Measurements from ENCODE around the gene GOLM1.
"Not testable (repeated sequence)": the region's sequence is repeated elsewhere in the genome, so short reads cannot be mapped to it uniquely, and the experiment has no call there.

The GOLM1 gene

GRCh38 chr9:86062845-86063693 lies 36.3 kb downstream of the GOLM1 start:
- Histone ChIP-seq H3K36me3 (ENCODE audit: insufficient read depth, low read length) (no peaks in the 10 kb centered on the region), H3K4me3 (ENCODE audit: low read depth, low read length) (no peak overlapping the region), H3K27ac (ENCODE audit: low read depth, low read length) (no peak overlapping the region), H2AFZ (ENCODE audit: low read length, unreplicated experiment) (no peak overlapping the region), H3K79me2 (ENCODE audit: control insufficient read depth, insufficient read depth, low read length, unreplicated experiment) (no peaks in the 10 kb centered on the region), H3K27me3 (ENCODE audit: insufficient read depth, low read length) (no peaks in the 10 kb centered on the region), H3K4me1 (ENCODE audit: control insufficient read depth, insufficient read depth, low read length, unreplicated experiment) (no peaks in the 10 kb centered on the region)

DNA sequence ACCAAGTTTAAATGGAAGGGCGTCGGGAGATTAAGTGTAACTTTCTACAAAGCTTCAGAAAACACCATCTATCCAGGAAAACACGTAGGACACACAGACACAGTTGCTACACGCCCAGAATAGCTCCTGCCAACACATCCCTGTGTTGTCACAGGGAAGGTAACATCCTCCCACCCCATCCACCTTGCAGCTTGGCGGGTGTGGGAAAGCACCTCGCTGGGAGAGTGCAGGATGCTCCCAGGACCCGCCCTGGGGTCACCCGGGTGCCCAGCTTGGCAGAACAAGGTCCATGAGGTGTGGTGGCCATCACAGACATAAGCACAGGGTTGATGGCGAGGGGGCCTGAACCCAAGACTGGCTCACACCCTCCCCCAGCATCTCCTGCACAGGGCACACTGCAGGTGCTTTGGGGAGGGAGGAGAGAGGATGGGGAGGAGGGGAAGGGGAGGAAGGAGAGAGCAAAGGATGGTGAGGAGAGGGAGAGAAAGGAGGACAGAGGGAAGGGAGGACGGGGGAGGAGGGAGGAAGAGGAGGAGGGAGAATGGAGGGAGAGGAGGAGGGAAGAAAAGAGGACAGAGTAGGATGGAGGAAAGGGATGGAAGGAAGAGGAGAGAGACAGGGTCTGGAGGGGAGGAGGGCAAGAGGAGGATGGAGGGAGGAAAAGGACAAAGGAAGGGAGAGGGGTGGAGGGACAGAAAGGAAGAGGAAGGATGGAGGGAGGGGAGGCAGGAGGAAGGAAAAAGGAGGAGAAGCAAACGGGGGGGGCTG lies 37.2 kb downstream of the GOLM1 start:
- no peaks in the 10 kb centered on the region for H3K36me3 ChIP-seq (ENCODE audit: insufficient read depth, low read length)
- H3K79me2 ChIP-seq (ENCODE audit: control insufficient read depth, insufficient read depth, low read length, unreplicated experiment) = no peaks in the 10 kb centered on the region
- no peak overlapping the region for H3K4me3 ChIP-seq (ENCODE audit: low read depth, low read length)
- H2AFZ ChIP-seq (ENCODE audit: low read length, unreplicated experiment) = no peak overlapping the region
- H3K27ac ChIP-seq (ENCODE audit: low read depth, low read length) = no peak overlapping the region
- no peaks in the 10 kb centered on the region for H3K27me3 ChIP-seq (ENCODE audit: insufficient read depth, low read length)
- H3K4me1 ChIP-seq (ENCODE audit: control insufficient read depth, insufficient read depth, low read length, unreplicated experiment) = no peaks in the 10 kb centered on the region

- H2AFZ ChIP-seq (ENCODE audit: low read length, unreplicated experiment) = no peak overlapping the region
- no peaks in the 10 kb centered on the region for H3K4me1 ChIP-seq (ENCODE audit: control insufficient read depth, insufficient read depth, low read length, unreplicated experiment)
- H3K36me3 ChIP-seq (ENCODE audit: insufficient read depth, low read length) = peaks cover 5% of the 10 kb centered on the region; the same call in 1 of the 2 replicates
- H3K27me3 ChIP-seq (ENCODE audit: insufficient read depth, low read length) = no peaks in the 10 kb centered on the region
- peaks cover 8% of the 10 kb centered on the region for H3K79me2 ChIP-seq (ENCODE audit: control insufficient read depth, insufficient read depth, low read length, unreplicated experiment)
- no peak overlapping the region for H3K27ac ChIP-seq (ENCODE audit: low read depth, low read length)
- H3K4me3 ChIP-seq (ENCODE audit: low read depth, low read length) = no peak overlapping the region
Measured at GRCh38 chr9:86057491-86057890, 41.9 kb downstream of the GOLM1 start.

DNA sequence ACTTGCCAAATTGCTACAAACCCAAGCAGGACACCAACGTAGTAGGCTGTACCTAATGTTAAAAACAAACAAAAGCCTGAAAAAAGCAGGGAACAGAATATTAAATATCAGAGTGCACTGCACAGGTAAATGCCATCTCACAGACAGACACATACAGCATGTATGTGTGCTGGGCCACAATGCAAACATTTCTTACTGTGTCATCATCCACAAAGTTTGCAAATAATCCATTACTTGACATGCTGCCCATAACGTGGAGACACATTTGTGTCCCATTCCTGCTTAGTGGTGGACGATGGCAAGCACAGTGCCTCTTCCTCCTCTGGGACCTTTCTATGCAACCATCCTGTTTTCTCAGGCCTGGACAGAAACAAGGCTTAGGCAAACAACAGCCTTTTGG lies 44.7 kb downstream of the GOLM1 start:
- H3K36me3 ChIP-seq (ENCODE audit: insufficient read depth, low read length) = peaks cover 5% of the 10 kb centered on the region; the same call in 1 of the 2 replicates
- no peak overlapping the region for H3K4me3 ChIP-seq (ENCODE audit: low read depth, low read length)
- peaks cover 8% of the 10 kb centered on the region for H3K79me2 ChIP-seq (ENCODE audit: control insufficient read depth, insufficient read depth, low read length, unreplicated experiment)
- H3K4me1 ChIP-seq (ENCODE audit: control insufficient read depth, insufficient read depth, low read length, unreplicated experiment) = no peaks in the 10 kb centered on the region
- no peaks in the 10 kb centered on the region for H3K27me3 ChIP-seq (ENCODE audit: insufficient read depth, low read length)
- no peak overlapping the region for H3K27ac ChIP-seq (ENCODE audit: low read depth, low read length)
- no peak overlapping the region for H2AFZ ChIP-seq (ENCODE audit: low read length, unreplicated experiment)

DNA sequence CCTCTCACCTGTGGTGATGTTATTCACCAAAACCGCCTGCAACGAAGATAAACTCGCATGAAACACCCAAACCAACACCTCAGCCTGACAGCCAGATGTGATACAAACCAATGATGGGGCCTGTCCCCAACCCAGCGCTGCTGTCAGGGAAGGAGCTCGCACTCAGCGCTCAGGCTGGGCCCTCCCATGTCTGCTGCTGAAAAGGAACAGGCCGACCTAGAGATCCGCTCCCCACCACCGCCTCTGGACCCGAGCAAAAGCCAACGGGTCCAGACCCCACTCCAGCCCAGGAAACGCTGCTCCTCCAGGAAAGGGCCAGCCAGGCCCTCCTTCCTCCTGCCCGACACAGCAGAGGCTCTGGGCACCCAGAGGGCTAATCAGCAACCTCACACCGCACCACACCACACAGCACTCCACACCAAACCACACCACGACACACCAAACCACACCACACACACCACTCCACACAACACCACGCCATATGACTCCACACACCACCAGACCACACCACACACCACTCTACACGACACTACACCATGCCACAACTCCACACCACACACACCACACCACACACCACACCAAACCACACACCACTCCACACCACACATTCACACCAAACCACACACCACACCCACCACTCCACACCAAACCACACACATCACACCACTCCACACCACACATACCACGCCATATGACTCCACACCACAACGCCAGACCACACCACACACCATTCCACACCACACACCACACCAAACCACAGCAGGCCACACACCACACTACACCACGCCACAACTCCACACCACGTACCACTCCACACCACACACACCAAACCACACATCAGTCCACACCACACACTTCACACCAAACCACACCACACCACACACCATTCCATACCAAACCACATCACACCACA lies 46.5 kb downstream of the GOLM1 start:
- Histone ChIP-seq H3K79me2 (ENCODE audit: control insufficient read depth, insufficient read depth, low read length, unreplicated experiment) (peaks cover 8% of the 10 kb centered on the region), H2AFZ (ENCODE audit: low read length, unreplicated experiment) (no peak overlapping the region), H3K36me3 (ENCODE audit: insufficient read depth, low read length) (peaks cover 5% of the 10 kb centered on the region; the same call in 1 of the 2 replicates), H3K4me3 (ENCODE audit: low read depth, low read length) (no peak overlapping the region), H3K4me1 (ENCODE audit: control insufficient read depth, insufficient read depth, low read length, unreplicated experiment) (no peaks in the 10 kb centered on the region), H3K27me3 (ENCODE audit: insufficient read depth, low read length) (no peaks in the 10 kb centered on the region), H3K27ac (ENCODE audit: low read depth, low read length) (no peak overlapping the region)

DNA sequence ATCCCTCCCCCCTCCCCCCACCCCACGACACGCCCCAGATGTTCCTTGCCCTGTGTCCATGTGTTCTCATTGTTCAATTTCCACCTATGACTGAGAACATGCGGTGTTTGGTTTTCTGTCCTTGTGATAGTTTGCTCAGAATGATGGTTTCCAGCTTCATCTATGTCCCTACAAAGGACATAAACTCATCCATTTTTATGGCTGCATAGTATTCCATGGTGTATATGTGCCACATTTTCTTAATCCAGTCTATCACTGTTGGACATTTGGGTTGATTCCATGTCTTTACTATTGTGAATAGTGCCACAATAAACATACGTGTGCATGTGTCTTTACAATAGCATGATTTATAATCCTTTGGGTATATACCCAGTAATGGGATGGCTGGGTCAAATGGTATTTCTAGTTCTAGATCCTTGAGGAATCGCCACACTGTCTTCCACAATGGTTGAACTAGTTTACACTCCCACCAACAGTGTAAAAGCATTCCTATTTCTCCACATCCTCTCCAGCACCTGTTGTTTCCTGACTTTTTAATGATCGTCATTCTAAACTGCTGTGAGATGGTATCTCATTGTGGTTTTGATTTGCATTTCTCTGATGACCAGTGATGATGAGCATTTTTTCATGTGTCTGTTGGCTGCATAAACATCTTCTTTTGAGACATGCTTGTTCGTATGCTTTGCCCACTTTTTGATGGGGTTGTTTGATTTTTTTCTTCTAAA lies 51.2 kb downstream of the GOLM1 start:
- H3K27me3 ChIP-seq (ENCODE audit: insufficient read depth, low read length); H2AFZ ChIP-seq (ENCODE audit: low read length, unreplicated experiment); H3K4me3 ChIP-seq (ENCODE audit: low read depth, low read length); H3K27ac ChIP-seq (ENCODE audit: low read depth, low read length); H3K79me2 ChIP-seq (ENCODE audit: control insufficient read depth, insufficient read depth, low read length, unreplicated experiment); H3K4me1 ChIP-seq (ENCODE audit: control insufficient read depth, insufficient read depth, low read length, unreplicated experiment); H3K36me3 ChIP-seq (ENCODE audit: insufficient read depth, low read length): not testable (repeated sequence)

- no peaks in the 10 kb centered on the region for H3K79me2 ChIP-seq (ENCODE audit: control insufficient read depth, insufficient read depth, low read length, unreplicated experiment)
- H3K36me3 ChIP-seq (ENCODE audit: insufficient read depth, low read length) = no peaks in the 10 kb centered on the region
- H3K27ac ChIP-seq (ENCODE audit: low read depth, low read length) = no peak overlapping the region
- H3K4me3 ChIP-seq (ENCODE audit: low read depth, low read length) = no peak overlapping the region
- no peaks in the 10 kb centered on the region for H3K27me3 ChIP-seq (ENCODE audit: insufficient read depth, low read length)
- no peaks in the 10 kb centered on the region for H3K4me1 ChIP-seq (ENCODE audit: control insufficient read depth, insufficient read depth, low read length, unreplicated experiment)
- no peak overlapping the region for H2AFZ ChIP-seq (ENCODE audit: low read length, unreplicated experiment)
Measured at GRCh38 chr9:86047361-86047760, 52.0 kb downstream of the GOLM1 start.

DNA sequence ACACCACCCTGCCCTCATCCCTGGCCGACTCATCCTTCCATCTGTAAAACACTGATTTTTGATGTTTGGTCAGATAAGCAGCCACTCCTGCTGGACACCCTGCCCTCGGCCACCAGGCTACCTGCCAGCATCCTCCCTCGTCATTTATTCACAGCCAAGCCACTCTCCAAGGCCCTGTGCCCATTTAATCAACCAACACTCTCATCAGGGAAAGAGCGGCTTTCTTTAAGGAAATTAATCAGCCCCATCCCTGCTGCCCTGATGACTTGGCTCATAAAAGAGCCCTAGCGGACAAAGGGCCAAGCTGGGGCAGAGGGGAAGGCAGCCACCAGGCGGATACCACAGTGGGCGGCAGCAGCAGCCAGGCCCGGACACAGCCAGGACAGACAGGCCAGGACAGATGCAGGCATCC lies 52.4 kb downstream of the GOLM1 start:
- no peaks in the 10 kb centered on the region for H3K36me3 ChIP-seq (ENCODE audit: insufficient read depth, low read length)
- H3K27ac ChIP-seq (ENCODE audit: low read depth, low read length) = no peak overlapping the region
- no peak overlapping the region for H2AFZ ChIP-seq (ENCODE audit: low read length, unreplicated experiment)
- H3K4me3 ChIP-seq (ENCODE audit: low read depth, low read length) = no peak overlapping the region
- H3K4me1 ChIP-seq (ENCODE audit: control insufficient read depth, insufficient read depth, low read length, unreplicated experiment) = no peaks in the 10 kb centered on the region
- H3K27me3 ChIP-seq (ENCODE audit: insufficient read depth, low read length) = no peaks in the 10 kb centered on the region
- H3K79me2 ChIP-seq (ENCODE audit: control insufficient read depth, insufficient read depth, low read length, unreplicated experiment) = no peaks in the 10 kb centered on the region

GRCh38 chr9:86046071-86046636 lies 53.2 kb downstream of the GOLM1 start:
- Histone ChIP-seq H3K4me3 (ENCODE audit: low read depth, low read length) (no peak overlapping the region), H3K4me1 (ENCODE audit: control insufficient read depth, insufficient read depth, low read length, unreplicated experiment) (peaks cover 6% of the 10 kb centered on the region), H3K36me3 (ENCODE audit: insufficient read depth, low read length) (no peaks in the 10 kb centered on the region), H3K27me3 (ENCODE audit: insufficient read depth, low read length) (no peaks in the 10 kb centered on the region), H3K79me2 (ENCODE audit: control insufficient read depth, insufficient read depth, low read length, unreplicated experiment) (no peaks in the 10 kb centered on the region), H2AFZ (ENCODE audit: low read length, unreplicated experiment) (no peak overlapping the region), H3K27ac (ENCODE audit: low read depth, low read length) (no peak overlapping the region)
